Colonic mucosa (tissue), 4 donors: ENCODE data around the gene ZNF835. TPM values are rescaled to one million over a fixed set of nuclear protein-coding genes. Genes with fewer than 3 reads are reported as not detected.

ENCODE experiments used
- DNase-seq: peaks from one replicate; pipeline ENCODE4 v3.0.0-alpha.2; 2020
- H3K27ac ChIP-seq: fragments of 200-600 bp; one replicate; pipeline ENCODE4 v1.8.0; 2021
- H3K27me3 ChIP-seq: fragments of 200-600 bp; one replicate; pipeline ENCODE4 v1.8.0; 2021
- H3K36me3 ChIP-seq: fragments of 200-600 bp; one replicate; pipeline ENCODE4 v1.8.0; 2021
- H3K4me1 ChIP-seq: fragments of 200-600 bp; one replicate; pipeline ENCODE4 v1.8.0; 2021; ENCODE audit warnings: mild to moderate bottlenecking
- H3K4me3 ChIP-seq: fragments of 200-600 bp; one replicate; pipeline ENCODE4 v1.8.0; 2021
- H3K9ac ChIP-seq, 2 donors: one replicate each; pipeline ENCODE4 v1.7.0; 2013; ENCODE audit warnings: control low read depth in 2 of 2, low read depth in 2 of 2, low read length in 2 of 2
- H3K9me3 ChIP-seq: fragments of 200-600 bp; one replicate; pipeline ENCODE4 v1.8.0; 2021
- CTCF ChIP-seq: fragments of 200-600 bp; IDR thresholded peaks from one replicate; pipeline ENCODE4 v1.8.0; 2022; ENCODE audit warnings: antibody characterized with exemption, mild to moderate bottlenecking
- intact Hi-C: fragments of 100-400 bp; cut with DNase I; formaldehyde crosslinking; loops from one replicate; pipeline ENCODE4 v1.14.1; 2022
- total RNA-seq, 2 donors: library from RNA; stranded (reverse); fragmentation: NEBNext Ultra II Directional in 1 of 2; extraction: Animal tissue kit (Norgen Biotek cat#: 25700) in 1 of 2; gene quantifications; one replicate each; pipeline ENCODE4 v1.2.1, GENCODE V29; 2021
- donor health status: healthy.
- donor health status: DM: no; HTN: no; CAD: no.
- donor health status: DM: no; HTN: no; CAD: no.

ZNF835 gene
- total RNA-seq, 2 donors from 2014 or later, result 1.1 to 1.3 TPM

GRCh38 chr19:56623006-56623405 is 48.6 kb downstream of the ZNF835 start:
- DNase-seq, result no peak
- intact Hi-C loops, result no loop called here
- no peak overlapping the region for H3K27ac ChIP-seq
- TF ChIP-seq CTCF, result no peak
- H3K4me1 ChIP-seq, result no peaks in the 10 kb centered on the region
- no peaks in the 10 kb centered on the region for H3K9me3 ChIP-seq
- no peaks in the 10 kb centered on the region for H3K27me3 ChIP-seq
- no peak overlapping the region for H3K4me3 ChIP-seq
- H3K36me3 ChIP-seq, result no peaks in the 10 kb centered on the region
- H3K9ac ChIP-seq, result no peak overlapping the region

- Histone ChIP-seq H3K27me3 (no peaks in the 10 kb centered on the region), H3K4me3 (no peak overlapping the region), H3K4me1 (no peaks in the 10 kb centered on the region), H3K27ac (no peak overlapping the region), H3K9ac (no peak overlapping the region), H3K36me3 (no peaks in the 10 kb centered on the region), H3K9me3 (no peaks in the 10 kb centered on the region)
- intact Hi-C loops, result no loop called here
- TF ChIP-seq CTCF, result no peak
- DNase-seq, result no peak
Measured at GRCh38 chr19:56622374-56622773, 49.2 kb downstream of the ZNF835 start.

- no peak overlapping the region for H3K4me3 ChIP-seq
- H3K27ac ChIP-seq, result no peak overlapping the region
- no peaks in the 10 kb centered on the region for H3K4me1 ChIP-seq
- peaks cover 9% of the 10 kb centered on the region for H3K9me3 ChIP-seq
- no peak for DNase-seq
- no peaks in the 10 kb centered on the region for H3K27me3 ChIP-seq
- no peak for TF ChIP-seq CTCF
- no peaks in the 10 kb centered on the region for H3K36me3 ChIP-seq
- intact Hi-C loops, result no loop called here
- H3K9ac ChIP-seq, result no peak overlapping the region
Measured at GRCh38 chr19:56619121-56619520, 52.4 kb downstream of the ZNF835 start.

- Histone ChIP-seq H3K27me3 (no peaks in the 10 kb centered on the region), H3K4me1 (no peaks in the 10 kb centered on the region), H3K4me3 (no peak overlapping the region), H3K9me3 (peaks cover 9% of the 10 kb centered on the region), H3K27ac (no peak overlapping the region), H3K9ac (no peak overlapping the region), H3K36me3 (no peaks in the 10 kb centered on the region)
- no peak for DNase-seq
- TF ChIP-seq CTCF, result no peak
- intact Hi-C loops, result no loop called here
Measured at GRCh38 chr19:56617531-56617930, 54.0 kb downstream of the ZNF835 start.

- Histone ChIP-seq H3K27ac (no peak overlapping the region), H3K9me3 (peaks cover 9% of the 10 kb centered on the region), H3K36me3 (no peaks in the 10 kb centered on the region), H3K4me1 (no peaks in the 10 kb centered on the region), H3K27me3 (no peaks in the 10 kb centered on the region), H3K4me3 (no peak overlapping the region), H3K9ac (no peak overlapping the region)
- no peak for TF ChIP-seq CTCF
- no peak for DNase-seq
- intact Hi-C loops, result no loop called here
Measured at GRCh38 chr19:56613639-56614038, 57.9 kb downstream of the ZNF835 start.

GRCh38 chr19:56612737-56613136 is 58.8 kb downstream of the ZNF835 start:
- DNase-seq, result no peak
- no peak overlapping the region for H3K4me3 ChIP-seq
- no peaks in the 10 kb centered on the region for H3K4me1 ChIP-seq
- no peak overlapping the region for H3K27ac ChIP-seq
- peaks cover 9% of the 10 kb centered on the region for H3K9me3 ChIP-seq
- no peak for TF ChIP-seq CTCF
- no peak overlapping the region for H3K9ac ChIP-seq
- H3K27me3 ChIP-seq, result no peaks in the 10 kb centered on the region
- no peaks in the 10 kb centered on the region for H3K36me3 ChIP-seq
- intact Hi-C loops, result no loop called here
